ENCODE results near the gene BAHCC1. TPM values are rescaled to one million over a fixed set of nuclear protein-coding genes. Genes with fewer than 3 reads are reported as not detected.

BAHCC1 gene
- total RNA-seq, 1 experiment from 2014 or later, result 3.1 TPM

DNA sequence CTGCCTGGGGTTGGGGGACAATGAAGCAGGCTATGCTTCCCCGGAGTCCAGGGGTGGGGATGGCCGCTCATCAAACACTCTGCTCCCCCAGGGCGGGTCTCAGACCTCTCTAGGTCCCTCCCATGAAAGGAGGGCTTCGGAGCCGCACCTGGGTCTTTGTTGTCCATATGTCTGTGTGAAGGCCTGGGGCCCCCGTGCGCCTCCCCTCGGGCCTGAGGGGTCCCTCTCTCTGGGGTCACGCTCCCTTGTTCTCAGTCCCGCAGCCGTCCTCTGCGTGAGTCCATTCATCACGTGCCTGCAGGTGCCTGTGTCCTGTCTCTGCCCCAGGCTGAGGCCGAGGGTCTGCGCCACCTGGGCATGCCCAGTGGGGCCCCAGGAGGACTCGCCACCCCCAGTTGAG lies 15.6 kb downstream of the BAHCC1 start:
- no peak for TF ChIP-seq CTCF (conservative IDR thresholded peaks at IDR 0.05)
- no peak overlapping the region for H2BK20ac ChIP-seq (ENCODE audit: low read depth, low read length, poor library complexity, severe bottlenecking)
- no peaks in the 10 kb centered on the region for H3K4me1 ChIP-seq (ENCODE audit: insufficient read depth, low read length)
- no peak for DNase-seq
- no peaks in the 10 kb centered on the region for H3K79me2 ChIP-seq (ENCODE audit: insufficient read depth, low read length)
- no peaks in the 10 kb centered on the region for H3K27me3 ChIP-seq (ENCODE audit: insufficient read depth, low read length)
- H2BK120ac ChIP-seq (ENCODE audit: low read depth, low read length, poor library complexity, severe bottlenecking), result no peak overlapping the region
- H2BK5ac ChIP-seq (ENCODE audit: insufficient read length, low read length), result no peak overlapping the region
- peaks cover 2% of the 10 kb centered on the region for H4K20me1 ChIP-seq (ENCODE audit: control insufficient read depth, insufficient read depth, insufficient read length)
- H2AK5ac ChIP-seq (ENCODE audit: insufficient read length, low read length), result no peak overlapping the region
- peaks cover 4 to 12% of the 10 kb centered on the region in 2 experiments; a peak in 3 of 4 replicates for H3K4me1 Mint-ChIP-seq
- no peak overlapping the region for H3K4ac ChIP-seq (ENCODE audit: low read depth, low read length)
- H3K27me3 Mint-ChIP-seq (ENCODE audit: low read depth), result peaks cover 31% of the 10 kb centered on the region
- H3K9me3 ChIP-seq (ENCODE audit: control insufficient read depth, low read depth, low read length), result no peaks in the 10 kb centered on the region
- no peaks in the 10 kb centered on the region for H3K36me3 Mint-ChIP-seq (ENCODE audit: insufficient read depth in 1 of 3, low read depth in 3 of 3)
- H3K56ac ChIP-seq (ENCODE audit: insufficient read length, low read depth, low read length), result no peak overlapping the region
- H3T11ph ChIP-seq (ENCODE audit: low read length), result no peak overlapping the region
- H3K4me2 ChIP-seq (ENCODE audit: insufficient read depth, insufficient read length, low read length), result no peak overlapping the region
- H4K91ac ChIP-seq (ENCODE audit: insufficient read length, low read depth, low read length), result no peak overlapping the region
- no peaks in the 10 kb centered on the region for H3K79me1 ChIP-seq (ENCODE audit: insufficient read depth, low read depth, low read length, poor library complexity, severe bottlenecking)
- no peak overlapping the region for H3K4me3 Mint-ChIP-seq
- H2BK12ac ChIP-seq (ENCODE audit: insufficient read length, low read depth, low read length), result no peak overlapping the region
- no peak overlapping the region; a peak in 1 of 7 replicates for H3K27ac Mint-ChIP-seq
- H3K27ac ChIP-seq (ENCODE audit: insufficient read length, low read depth, low read length), result no peak overlapping the region
- no peaks in the 10 kb centered on the region for H3K23me2 ChIP-seq (ENCODE audit: insufficient read length, low read depth, low read length, poor library complexity, severe bottlenecking)
- no peak overlapping the region for H3K18ac ChIP-seq (ENCODE audit: insufficient read length, low read depth, low read length)
- no peak overlapping the region for H2BK15ac ChIP-seq (ENCODE audit: low read depth, low read length)
- no CpG with 5 or more reads among the region's 16 CpGs for WGBS (ENCODE audit: extremely low coverage, insufficient read length, low lambda C conversion rate)
- no peak overlapping the region for H4K5ac ChIP-seq (ENCODE audit: insufficient read length, low read depth, low read length)
- H3K9ac ChIP-seq (ENCODE audit: extremely low read depth, insufficient read length, low read length), result no peak overlapping the region
- no peaks in the 10 kb centered on the region for H3K9me3 Mint-ChIP-seq
- H3K23ac ChIP-seq (ENCODE audit: insufficient read length, low read depth, low read length), result no peak overlapping the region
- no peak overlapping the region for H2AFZ ChIP-seq (ENCODE audit: low read length)
- H3K14ac ChIP-seq (ENCODE audit: insufficient read depth, low read length), result no peak overlapping the region
- H4K8ac ChIP-seq (replicated peaks; ENCODE audit: insufficient read length, low read depth, low read length), result no peak overlapping the region
